Kidney (tissue), 14 donors: ENCODE measurements around the gene ADGRF3. TPM values are rescaled to one million over a fixed set of nuclear protein-coding genes. Genes with fewer than 3 reads are reported as not detected.

ENCODE experiments used
- DNase-seq, 5 donors: peaks; one replicate each; pipeline ENCODE4 v3.0.0-alpha.2; 2013 to 2020
- FAIRE-seq: peaks from 2 replicates; lab custom pipeline; 2012; peaks lifted over from hg19 to GRCh38; lab: Jason Lieb, UNC
- H3K27ac ChIP-seq, 2 donors: one replicate each; pipeline ENCODE4 v1.7.0; 2013; ENCODE audit warnings: low read depth in 2 of 2, low read length in 2 of 2, inconsistent platforms in 1 of 2
- H3K27me3 ChIP-seq: one replicate; pipeline ENCODE4 v1.7.1; 2013; ENCODE audit warnings: low read length, inconsistent platforms; ENCODE audit not compliant: control insufficient read depth, insufficient read depth
- H3K36me3 ChIP-seq, 3 donors: one replicate each; pipeline versions ENCODE4 v1.7.0 to v1.7.1; 2013; ENCODE audit warnings: low read length in 3 of 3, control low read depth in 1 of 3, inconsistent platforms in 1 of 3; ENCODE audit not compliant: insufficient read depth in 3 of 3, control insufficient read depth in 2 of 3
- H3K4me1 ChIP-seq, 3 donors: one replicate each; pipeline versions ENCODE4 v1.7.0 to v1.7.1; 2013; ENCODE audit warnings: low read length in 3 of 3, inconsistent platforms in 1 of 3, low read depth in 1 of 3; ENCODE audit not compliant: control insufficient read depth in 2 of 3, insufficient read depth in 2 of 3
- H3K4me3 ChIP-seq, 3 donors: one replicate each; pipeline versions ENCODE4 v1.7.0 to v1.8.1; 2013; ENCODE audit warnings: low read length in 3 of 3, control low read depth in 1 of 3, inconsistent platforms in 1 of 3
- H3K9ac ChIP-seq, 3 donors: one replicate each; pipeline versions ENCODE4 v1.7.0 to v1.7.1; 2013; ENCODE audit warnings: low read length in 3 of 3, control low read depth in 1 of 3, inconsistent platforms in 1 of 3
- H3K9me3 ChIP-seq, 3 donors: one replicate each; pipeline versions ENCODE4 v1.7.0 to v1.7.1; 2013; ENCODE audit warnings: low read length in 3 of 3, control low read depth in 1 of 3, inconsistent platforms in 1 of 3; ENCODE audit not compliant: control insufficient read depth in 2 of 3, insufficient read depth in 1 of 3
- CTCF ChIP-seq: IDR thresholded peaks from 3 replicates; pipeline ENCODE4 v1.5.1; 2012; ENCODE audit warnings: mild to moderate bottlenecking, moderate library complexity, borderline replicate concordance; ENCODE audit not compliant: insufficient read depth; ENCODE audit errors: extremely low read depth
- intact Hi-C: fragments of 100-400 bp; cut with DNase I; formaldehyde crosslinking; loops from one replicate; pipeline ENCODE4 v1.11.1; 2022
- polyA plus RNA-seq: library from polyadenylated mRNA; stranded (reverse); fragments of 350-450 nt; fragmentation: Illumina TruSeq; extraction: RNeasy Lipid Tissue Mini Kit (QIAGEN cat#74804); gene quantifications from one replicate; pipeline ENCODE4 v1.2.3, GENCODE V29; 2014; ENCODE audit warnings: low read depth, low replicate concordance; ENCODE audit not compliant: insufficient read depth
- total RNA-seq: library from RNA; stranded (reverse); fragmentation: NEBNext Ultra II Directional; extraction: Animal tissue kit (Norgen Biotek cat#: 25700); gene quantifications from one replicate; pipeline ENCODE4 v1.2.1, GENCODE V29; 2021
- donor health status: control.
- donor health status: control.
- donor health status: control.
- donor health status: control.
- donor health status: control.
- donor health status: DM: yes; HTN: yes; CAD: no.
- donor health status: Normal renal cell carcinoma (clear cell type).

ADGRF3 gene
- total and polyA plus RNA-seq, 2 donors from 2014 or later = 0.94 to 1.8 TPM

- H3K9ac ChIP-seq = peak overlapping the region; percentile 50 to 77 (median 68)
- no peaks in the 10 kb centered on the region for H3K27me3 ChIP-seq
- no peaks in the 10 kb centered on the region for H3K36me3 ChIP-seq
- peak overlapping the region; percentile 59 to 94 (median 93) for H3K4me3 ChIP-seq
- intact Hi-C loops = no loop called here
- DNase-seq (peak in 4 of 5 donors; percentile 31 to 67 (median 51)), FAIRE-seq (no peak)
- no peaks in the 10 kb centered on the region for H3K9me3 ChIP-seq
- H3K27ac ChIP-seq = peak overlapping the region; percentile 68 to 91
- H3K4me1 ChIP-seq = peaks cover 0 to 10% (median 5%) of the 10 kb centered on the region in 3 donors
- TF ChIP-seq CTCF = no peak
Measured at GRCh38 chr2:26300234-26300925, 46.2 kb downstream of the ADGRF3 start.

DNA sequence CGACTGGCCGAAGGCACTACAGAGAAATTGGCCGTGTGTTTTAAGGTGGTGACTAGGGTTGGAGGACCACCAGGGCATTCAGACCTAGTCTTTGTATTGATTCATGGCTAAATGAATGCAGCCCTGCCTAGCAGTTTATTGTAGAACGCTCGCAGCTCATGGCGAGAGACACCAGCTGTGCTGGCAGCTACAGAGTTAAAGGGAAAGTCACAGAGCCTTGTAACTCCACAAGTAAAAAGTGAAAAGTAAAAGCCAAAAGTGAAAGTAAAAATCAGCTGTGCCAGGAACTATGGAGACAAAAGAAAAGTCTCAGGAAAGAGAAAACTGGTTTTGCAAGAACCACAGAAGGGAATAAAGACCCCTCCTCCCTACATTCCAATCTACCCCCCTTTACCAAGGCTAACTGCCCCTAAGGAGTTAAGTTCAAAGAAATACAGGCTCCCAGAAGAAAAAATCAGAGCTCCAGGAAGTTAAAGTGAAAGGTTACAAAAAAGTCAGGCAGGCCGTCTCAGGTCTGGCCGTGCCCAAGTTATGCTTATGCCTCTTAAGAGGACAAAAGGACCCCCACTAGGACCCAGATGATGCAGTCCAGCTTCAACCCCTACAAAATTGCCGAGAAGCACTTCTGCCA lies 47.0 kb downstream of the ADGRF3 start:
- intact Hi-C loops = no loop called here
- Histone ChIP-seq H3K9ac (peak overlapping the region; percentile 54 to 90 (median 75)), H3K27ac (peak overlapping the region; percentile 91 to 92), H3K36me3 (no peaks in the 10 kb centered on the region), H3K9me3 (no peaks in the 10 kb centered on the region), H3K4me3 (peak overlapping the region; percentile 69 to 94 (median 93)), H3K4me1 (peaks cover 0 to 10% (median 5%) of the 10 kb centered on the region in 3 donors), H3K27me3 (no peaks in the 10 kb centered on the region)
- no peak for TF ChIP-seq CTCF
- DNase-seq (peak in 4 of 5 donors; percentile 63 to 94 (median 80)), FAIRE-seq (no peak)

DNA sequence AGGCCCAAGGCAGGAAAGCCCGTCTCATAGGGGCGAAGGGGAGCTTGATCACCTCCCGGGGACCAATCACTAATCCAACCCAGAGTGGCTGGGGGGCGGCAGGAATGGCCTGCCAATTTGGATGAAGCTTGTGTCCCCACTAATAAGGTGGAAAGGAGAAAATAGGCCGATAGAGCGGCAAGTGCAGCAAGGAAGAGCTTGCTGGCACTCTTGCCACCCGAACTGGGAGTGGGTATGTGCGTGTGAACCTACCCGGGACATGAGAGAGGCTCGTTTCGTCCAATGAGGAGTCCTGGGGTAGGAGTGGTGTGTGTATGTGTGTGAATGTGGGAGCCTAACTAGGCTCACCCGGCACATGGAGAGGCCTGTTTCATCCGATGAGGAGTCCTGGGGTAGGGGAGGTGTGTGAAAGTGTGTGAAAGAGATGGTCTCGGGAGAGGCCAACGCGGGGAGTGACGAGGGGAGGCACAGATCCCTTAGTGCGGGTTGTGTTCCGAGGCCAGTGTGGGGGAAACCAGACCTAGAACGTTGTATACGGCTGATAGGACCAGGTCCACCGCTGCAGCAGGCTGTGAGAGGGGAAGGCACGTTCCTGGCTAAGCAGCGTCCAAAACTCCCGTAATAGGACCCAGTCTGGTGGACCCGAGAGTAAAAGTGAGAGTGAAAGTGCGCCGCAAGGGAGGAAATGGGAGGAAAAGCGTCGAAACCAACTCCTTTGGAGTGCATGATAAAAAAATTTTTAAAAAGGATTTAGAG lies 47.8 kb downstream of the ADGRF3 start:
- H3K9ac ChIP-seq = peak overlapping the region; percentile 54 to 90 (median 75)
- no peak for TF ChIP-seq CTCF
- no peaks in the 10 kb centered on the region for H3K9me3 ChIP-seq
- peak overlapping the region; percentile 69 to 94 (median 93) for H3K4me3 ChIP-seq
- H3K27ac ChIP-seq = peak overlapping the region; percentile 91 to 92
- FAIRE-seq (no peak), DNase-seq (peak in 4 of 5 donors; percentile 52 to 76 (median 69))
- no peaks in the 10 kb centered on the region for H3K36me3 ChIP-seq
- no peaks in the 10 kb centered on the region for H3K27me3 ChIP-seq
- H3K4me1 ChIP-seq = peaks cover 0 to 10% (median 5%) of the 10 kb centered on the region in 3 donors
- intact Hi-C loops = no loop called here
